ENCODE measurements around the gene GRK3.
"Not testable (repeated sequence)": the region's sequence is repeated elsewhere in the genome, so short reads cannot be mapped to it uniquely, and the experiment has no call there.

GRK3 gene

GRCh38 chr22:25542720-25543402 is 21.6 kb upstream of the GRK3 start:
- DNase-seq (no peak), ATAC-seq (no peak)
- H3K27ac Mint-ChIP-seq = peak overlapping the region; percentile 13 to 74
- no peak overlapping the region for H3K4me3 Mint-ChIP-seq
- H3K9me3 Mint-ChIP-seq = no peaks in the 10 kb centered on the region
- peaks cover 18% of the 10 kb centered on the region for H3K27me3 Mint-ChIP-seq
- peaks cover 35% of the 10 kb centered on the region for H3K4me1 Mint-ChIP-seq

GRCh38 chr22:25545146-25545545 is 19.3 kb upstream of the GRK3 start:
- Mint-ChIP-seq H3K27me3 (peaks cover 23% of the 10 kb centered on the region), H3K4me3 (no peak overlapping the region), H3K27ac (peak overlapping the region in 1 of 2 donors; percentile 21), H3K4me1 (peaks cover 40% of the 10 kb centered on the region), H3K9me3 (no peaks in the 10 kb centered on the region)
- no peak for DNase-seq
- no peak for ATAC-seq

- DNase-seq (no peak), ATAC-seq (no peak)
- peaks cover 23% of the 10 kb centered on the region for H3K27me3 Mint-ChIP-seq
- peaks cover 40% of the 10 kb centered on the region for H3K4me1 Mint-ChIP-seq
- H3K4me3 Mint-ChIP-seq = no peak overlapping the region
- H3K27ac Mint-ChIP-seq = peak overlapping the region in 1 of 2 donors; percentile 21
- H3K9me3 Mint-ChIP-seq = no peaks in the 10 kb centered on the region
These were observed 18.8 kb upstream of the GRK3 start for GRCh38 chr22:25545672-25546071.

- no peak overlapping the region for H3K4me3 Mint-ChIP-seq
- H3K27me3 Mint-ChIP-seq = peaks cover 23% of the 10 kb centered on the region
- ATAC-seq (no peak), DNase-seq (no peak)
- H3K9me3 Mint-ChIP-seq = no peaks in the 10 kb centered on the region
- H3K4me1 Mint-ChIP-seq = peaks cover 40% of the 10 kb centered on the region
- no peak overlapping the region for H3K27ac Mint-ChIP-seq
These were observed 18.2 kb upstream of the GRK3 start for GRCh38 chr22:25546242-25546641.

GRCh38 chr22:25546751-25547150 is 17.7 kb upstream of the GRK3 start:
- H3K27me3 Mint-ChIP-seq = peaks cover 23% of the 10 kb centered on the region
- H3K27ac Mint-ChIP-seq = no peak overlapping the region
- no peak for DNase-seq
- H3K4me1 Mint-ChIP-seq = peaks cover 40% of the 10 kb centered on the region
- no peak overlapping the region for H3K4me3 Mint-ChIP-seq
- no peak for ATAC-seq
- no peaks in the 10 kb centered on the region for H3K9me3 Mint-ChIP-seq

- Mint-ChIP-seq H3K9me3 (no peaks in the 10 kb centered on the region), H3K4me3 (no peak overlapping the region), H3K27ac (no peak overlapping the region), H3K27me3 (peaks cover 23% of the 10 kb centered on the region), H3K4me1 (peaks cover 30% of the 10 kb centered on the region)
- ATAC-seq = no peak
- no peak for DNase-seq
These were observed 15.5 kb upstream of the GRK3 start for GRCh38 chr22:25548866-25549464.

GRCh38 chr22:25551396-25551795 is 13.1 kb upstream of the GRK3 start:
- peaks cover 17% of the 10 kb centered on the region for H3K27me3 Mint-ChIP-seq
- no peak for ATAC-seq
- H3K4me1 Mint-ChIP-seq = peaks cover 30% of the 10 kb centered on the region
- no peak overlapping the region for H3K4me3 Mint-ChIP-seq
- no peak for DNase-seq
- H3K27ac Mint-ChIP-seq = no peak overlapping the region
- no peaks in the 10 kb centered on the region for H3K9me3 Mint-ChIP-seq

- H3K4me3 Mint-ChIP-seq = not testable (repeated sequence)
These were observed 12.1 kb upstream of the GRK3 start for GRCh38 chr22:25552405-25552804.

GRCh38 chr22:25553131-25553530 is 11.3 kb upstream of the GRK3 start:
- Mint-ChIP-seq H3K27ac (peak overlapping the region; percentile 17 to 35), H3K9me3 (no peaks in the 10 kb centered on the region), H3K27me3 (peaks cover 10% of the 10 kb centered on the region), H3K4me3 (no peak overlapping the region), H3K4me1 (peaks cover 14% of the 10 kb centered on the region)
- ATAC-seq (no peak), DNase-seq (no peak)

More at GRCh38 chr22:25552405-25552804, 12.1 kb upstream of the GRK3 start:
- not testable (repeated sequence) for DNase-seq, H3K9me3 Mint-ChIP-seq, ATAC-seq, H3K27ac Mint-ChIP-seq
- peaks cover 21% of the 10 kb centered on the region for H3K4me1 Mint-ChIP-seq
- peaks cover 17% of the 10 kb centered on the region for H3K27me3 Mint-ChIP-seq

- Mint-ChIP-seq H3K27me3 (peaks cover 7% of the 10 kb centered on the region), H3K4me3 (no peak overlapping the region), H3K4me1 (peaks cover 11% of the 10 kb centered on the region), H3K27ac (no peak overlapping the region), H3K9me3 (no peaks in the 10 kb centered on the region)
- DNase-seq = no peak
- ATAC-seq = no peak
These were observed 10.2 kb upstream of the GRK3 start for GRCh38 chr22:25554238-25554671.

- H3K4me3 Mint-ChIP-seq = no peak overlapping the region
- no peak overlapping the region for H3K27ac Mint-ChIP-seq
These were observed 9.8 kb upstream of the GRK3 start for GRCh38 chr22:25554689-25555088.

GRCh38 chr22:25555586-25555985 is 8.9 kb upstream of the GRK3 start:
- peaks cover 7% of the 10 kb centered on the region for H3K27me3 Mint-ChIP-seq
- H3K27ac Mint-ChIP-seq = peak overlapping the region in 1 of 2 donors; percentile 13
- no peak overlapping the region for H3K4me3 Mint-ChIP-seq
- DNase-seq (no peak), ATAC-seq (no peak)
- H3K9me3 Mint-ChIP-seq = no peaks in the 10 kb centered on the region
- peaks cover 18% of the 10 kb centered on the region for H3K4me1 Mint-ChIP-seq

More at GRCh38 chr22:25554689-25555088, 9.8 kb upstream of the GRK3 start:
- ATAC-seq (no peak), DNase-seq (no peak)
- Mint-ChIP-seq H3K27me3 (peaks cover 7% of the 10 kb centered on the region), H3K9me3 (no peaks in the 10 kb centered on the region), H3K4me1 (peaks cover 15% of the 10 kb centered on the region)

GRCh38 chr22:25557218-25557617 is 7.3 kb upstream of the GRK3 start:
- Mint-ChIP-seq H3K9me3 (no peaks in the 10 kb centered on the region), H3K4me1 (peaks cover 34% of the 10 kb centered on the region), H3K27me3 (peaks cover 7% of the 10 kb centered on the region), H3K27ac (peak overlapping the region in 1 of 2 donors; percentile 73), H3K4me3 (no peak overlapping the region)
- DNase-seq (no peak), ATAC-seq (no peak)

GRCh38 chr22:25558341-25558740 is 6.1 kb upstream of the GRK3 start:
- DNase-seq (no peak), ATAC-seq (no peak)
- Mint-ChIP-seq H3K27me3 (peaks cover 7% of the 10 kb centered on the region), H3K4me1 (peaks cover 45% of the 10 kb centered on the region), H3K27ac (peak overlapping the region in 1 of 2 donors; percentile 69), H3K9me3 (no peaks in the 10 kb centered on the region), H3K4me3 (no peak overlapping the region)

- ATAC-seq, DNase-seq, H3K27me3 Mint-ChIP-seq, H3K4me3 Mint-ChIP-seq, H3K9me3 Mint-ChIP-seq: not testable (repeated sequence)
- peaks cover 52% of the 10 kb centered on the region for H3K4me1 Mint-ChIP-seq
- H3K27ac Mint-ChIP-seq = peak overlapping the region in 1 of 2 donors; percentile 86
These were observed 4.6 kb upstream of the GRK3 start for GRCh38 chr22:25559910-25560309.

- H3K27ac Mint-ChIP-seq, DNase-seq, ATAC-seq, H3K9me3 Mint-ChIP-seq, H3K27me3 Mint-ChIP-seq: not testable (repeated sequence)
- Mint-ChIP-seq H3K4me3 (peak overlapping the region in 1 of 2 donors; percentile 23), H3K4me1 (peaks cover 46% of the 10 kb centered on the region)
These were observed 3.3 kb upstream of the GRK3 start for GRCh38 chr22:25561182-25561581.

Data from stimulated activated naive CD8-positive, alpha-beta T cell treated with anti-CD3 and anti-CD28 coated beads, Interleukin-15, amount 100 ng/mL, for 72 hours (primary cell).